Lower lobe of right lung (tissue), 2 donors: ENCODE results near the gene OXT. TPM values are rescaled to one million over a fixed set of nuclear protein-coding genes. Genes with fewer than 3 reads are reported as not detected.
"Not testable (repeated sequence)": the region's sequence is repeated elsewhere in the genome, so short reads cannot be mapped to it uniquely, and the experiment has no call there.

ENCODE experiments used
- ATAC-seq, 2 donors: fragments of 200-7000 bp; cut with Tn5 transposase; one replicate each; pipeline ENCODE4 v1.9.1; 2020 to 2022; ENCODE audit warnings: mild to moderate bottlenecking in 2 of 2, moderate library complexity in 2 of 2
- DNase-seq: peaks from one replicate; pipeline ENCODE4 v3.0.0-alpha.2; 2020
- H3K27ac ChIP-seq: fragments of 200-600 bp; one replicate; pipeline ENCODE4 v1.8.0; 2022
- H3K27me3 ChIP-seq: fragments of 200-600 bp; one replicate; pipeline ENCODE4 v1.8.0; 2022; ENCODE audit warnings: low read depth
- H3K36me3 ChIP-seq: fragments of 200-600 bp; one replicate; pipeline ENCODE4 v1.8.0; 2022; ENCODE audit warnings: mild to moderate bottlenecking
- H3K4me1 ChIP-seq: fragments of 200-600 bp; one replicate; pipeline ENCODE4 v1.8.0; 2022
- H3K4me3 ChIP-seq: fragments of 200-600 bp; one replicate; pipeline ENCODE4 v1.8.0; 2022; ENCODE audit warnings: mild to moderate bottlenecking
- H3K9me3 ChIP-seq: fragments of 200-600 bp; one replicate; pipeline ENCODE4 v1.8.0; 2022
- CTCF ChIP-seq: fragments of 200-600 bp; IDR thresholded peaks from one replicate; pipeline ENCODE4 v1.8.0; 2022; ENCODE audit warnings: antibody characterized with exemption, mild to moderate bottlenecking
- intact Hi-C: fragments of 100-400 bp; cut with DNase I; formaldehyde crosslinking; loops from one replicate; pipeline ENCODE4 v1.11.0; 2022
- total RNA-seq: library from RNA; stranded (reverse); fragmentation: NEBNext Ultra II Directional; extraction: Animal tissue kit (Norgen Biotek cat#: 25700); gene quantifications from one replicate; pipeline ENCODE4 v1.2.1, GENCODE V29; 2021
- donor health status: DM: no; HTN: yes; CAD: no; lungs with severe emphysema.

Gene OXT
- total RNA-seq, 1 donor from 2014 or later: not detected

- no peak for TF ChIP-seq CTCF
- H3K27me3 ChIP-seq: no peaks in the 10 kb centered on the region
- no peaks in the 10 kb centered on the region for H3K9me3 ChIP-seq
- no peak for ATAC-seq
- no peaks in the 10 kb centered on the region for H3K4me1 ChIP-seq
- H3K4me3 ChIP-seq: no peak overlapping the region
- H3K27ac ChIP-seq: no peak overlapping the region
- H3K36me3 ChIP-seq: no peaks in the 10 kb centered on the region
- DNase-seq: no peak
- intact Hi-C loops: no loop called here
These were observed 11.9 kb upstream of the OXT start for GRCh38 chr20:3059489-3059888.

- DNase-seq, H3K27ac ChIP-seq, H3K9me3 ChIP-seq, intact Hi-C loops, H3K4me1 ChIP-seq, H3K27me3 ChIP-seq, ATAC-seq, H3K36me3 ChIP-seq, H3K4me3 ChIP-seq: not testable (repeated sequence)
These were observed 7.3 kb upstream of the OXT start for GRCh38 chr20:3064119-3064518.

DNA sequence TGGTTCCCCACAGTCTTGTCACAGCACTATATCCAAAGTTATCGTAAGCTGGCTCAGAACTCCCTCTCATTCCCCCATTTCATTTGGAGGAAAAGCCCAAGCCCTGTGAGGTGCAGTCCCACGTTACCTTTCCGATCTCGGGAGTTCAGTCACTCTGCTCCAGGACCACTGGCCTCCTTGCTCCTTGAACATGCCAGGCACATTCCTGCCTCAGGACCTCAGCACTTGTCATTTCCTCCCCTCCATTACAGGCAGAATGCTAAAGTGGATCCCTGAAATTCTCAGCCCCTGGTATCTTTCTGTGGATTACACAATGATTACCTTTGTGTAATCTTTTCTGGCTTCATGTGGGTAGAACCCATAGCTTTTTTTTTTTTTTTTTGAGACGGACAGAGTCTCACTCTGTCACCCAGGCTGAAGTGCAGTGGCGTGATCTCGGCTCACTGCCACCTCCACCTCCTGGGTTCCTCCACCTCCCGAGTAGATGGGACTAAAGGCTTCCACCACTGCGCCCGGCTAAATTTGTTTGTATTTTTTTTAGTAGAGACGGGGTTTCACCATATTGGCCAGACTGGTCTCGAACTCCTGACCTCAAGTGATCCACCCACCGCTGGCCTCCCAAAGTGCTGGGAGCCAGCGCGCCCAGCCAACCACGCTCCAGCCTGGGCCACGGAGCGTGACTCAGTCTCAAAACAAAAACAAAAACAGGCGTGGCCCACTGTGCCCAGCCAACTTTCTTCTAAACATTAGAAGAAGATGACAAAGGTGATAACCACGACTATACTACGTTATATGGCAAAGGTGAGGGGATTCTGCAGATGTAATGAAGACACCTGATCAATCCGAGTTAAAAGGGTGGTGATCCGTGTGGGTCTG is 4.0 kb upstream of the OXT start:
- intact Hi-C loops: no loop called here
- Histone ChIP-seq H3K36me3 (no peaks in the 10 kb centered on the region), H3K27ac (no peak overlapping the region), H3K4me1 (peaks cover 9% of the 10 kb centered on the region), H3K4me3 (no peak overlapping the region), H3K9me3 (no peaks in the 10 kb centered on the region), H3K27me3 (peaks cover 15% of the 10 kb centered on the region)
- DNase-seq (no peak), ATAC-seq (no peak)
- TF ChIP-seq CTCF: no peak

GRCh38 chr20:3068075-3068474 is 3.3 kb upstream of the OXT start:
- DNase-seq: no peak
- H3K27ac ChIP-seq: no peak overlapping the region
- TF ChIP-seq CTCF: no peak
- peaks cover 9% of the 10 kb centered on the region for H3K4me1 ChIP-seq
- no peak for ATAC-seq
- H3K4me3 ChIP-seq: no peak overlapping the region
- no peaks in the 10 kb centered on the region for H3K36me3 ChIP-seq
- peaks cover 22% of the 10 kb centered on the region for H3K27me3 ChIP-seq
- intact Hi-C loops: no loop called here
- no peaks in the 10 kb centered on the region for H3K9me3 ChIP-seq

GRCh38 chr20:3068986-3069900 is 2.2 kb upstream of the OXT start:
- Histone ChIP-seq H3K27me3 (peaks cover 23% of the 10 kb centered on the region), H3K27ac (no peak overlapping the region), H3K9me3 (no peaks in the 10 kb centered on the region), H3K36me3 (no peaks in the 10 kb centered on the region), H3K4me1 (peaks cover 9% of the 10 kb centered on the region), H3K4me3 (no peak overlapping the region)
- DNase-seq (no peak), ATAC-seq (peak in 1 of 2 donors; percentile 24)
- no peak for TF ChIP-seq CTCF
- intact Hi-C loops: no loop called here
